GM12878 (cell line): Measurements from ENCODE around the gene TCF20. TPM values are rescaled to one million over a fixed set of nuclear protein-coding genes. Genes with fewer than 3 reads are reported as not detected.

Source experiments
- ATAC-seq: fragments of 200-7000 bp; cut with Tn5 transposase; 3 replicates; pipeline ENCODE4 v1.9.1; 2020; ENCODE audit warnings: mild to moderate bottlenecking, moderate library complexity
- BruUV-seq: library from RNA; stranded (reverse); fragments of 400-500 nt; replicated peaks from 2 replicates; lab custom pipeline; 2021; lab: Mats Ljungman, UMichigan
- CTCF ChIA-PET: fragments of 300-600 bp; sonication (Branson Sonifier 250); formaldehyde crosslinking; extraction: SDS; loops from one replicate; lab custom pipeline; 2021; ENCODE audit warnings: inconsistent platforms; lab: Yijun Ruan, JAX
- POLR2A ChIA-PET: fragments of 350-600 bp; formaldehyde crosslinking; extraction: SDS; loops from one replicate; lab custom pipeline; 2021; ENCODE audit warnings: inconsistent platforms; lab: Charles Lee
- RAD21 ChIA-PET: fragments of 300-600 bp; sonication (Branson Sonifier 250); formaldehyde crosslinking; loops from one replicate; lab custom pipeline; 2023; ENCODE audit warnings: antibody characterized with exemption; ENCODE audit not compliant: unreplicated experiment; lab: Charles Lee
- SMC1A ChIA-PET: fragments of 300-600 bp; sonication (Branson Sonifier 250); formaldehyde crosslinking; loops from one replicate; lab custom pipeline; 2023; ENCODE audit not compliant: unreplicated experiment, uncharacterized antibody; lab: Charles Lee
- DNase-seq: peaks from one replicate; pipeline ENCODE4 v3.0.0-alpha.2; 2011; ENCODE audit warnings: low read depth, low spot score
- FAIRE-seq: peaks from 3 replicates; lab custom pipeline; 2011; peaks lifted over from hg19 to GRCh38; lab: Jason Lieb, UNC
- H2AFZ ChIP-seq: 2 replicates; pipeline ENCODE4 v1.6.0; 2011; ENCODE audit warnings: low read depth, low read length, control low read depth; ENCODE audit not compliant: control insufficient read depth
- H3K27ac ChIP-seq: 2 replicates; pipeline ENCODE4 v1.5.1; 2011; ENCODE audit warnings: control low read depth; ENCODE audit not compliant: control insufficient read depth, insufficient read depth
- H3K27me3 ChIP-seq, 2 experiments: replicated peaks in 1 of 2; 2 replicates each; pipeline versions ENCODE4 v1.6.0 to v1.6.1; 2011; ENCODE audit warnings: low read length in 1 of 2; ENCODE audit not compliant: control insufficient read depth in 2 of 2, insufficient read depth in 2 of 2
- H3K36me3 ChIP-seq, 2 experiments: 2 replicates each; pipeline ENCODE4 v1.5.1; 2011; ENCODE audit warnings: low read length in 1 of 2; ENCODE audit not compliant: control insufficient read depth in 2 of 2, insufficient read depth in 2 of 2
- H3K4me1 ChIP-seq: 2 replicates; pipeline ENCODE4 v1.6.1; 2011; ENCODE audit warnings: mild to moderate bottlenecking, low read length, moderate library complexity, mixed read lengths; ENCODE audit not compliant: control insufficient read depth, insufficient read depth
- H3K4me2 ChIP-seq: 2 replicates; pipeline ENCODE4 v1.6.0; 2011; ENCODE audit warnings: control low read depth; ENCODE audit not compliant: control insufficient read depth, insufficient read depth
- H3K4me3 ChIP-seq: fragments of 200-600 bp; sonication (generic); 2 replicates; pipeline ENCODE4 v1.5.1; 2016
- H3K79me2 ChIP-seq: 2 replicates; pipeline ENCODE4 v1.6.0; 2011; ENCODE audit warnings: low read length; ENCODE audit not compliant: control insufficient read depth, insufficient read depth
- H3K9ac ChIP-seq: 2 replicates; pipeline ENCODE4 v1.8.0; 2011; ENCODE audit warnings: low read length, control low read depth, mixed read lengths; ENCODE audit not compliant: control insufficient read depth, insufficient read depth
- H3K9me3 ChIP-seq: replicated peaks from 3 replicates; pipeline ENCODE4 v1.5.1; 2011; ENCODE audit warnings: mild to moderate bottlenecking, low read length; ENCODE audit not compliant: control insufficient read depth, insufficient read depth
- H4K20me1 ChIP-seq: 2 replicates; pipeline ENCODE4 v1.6.0; 2011; ENCODE audit not compliant: control insufficient read depth, insufficient read depth
- BHLHE40 ChIP-seq, 2 experiments: fragments of 450-650 bp in 1 of 2; IDR thresholded peaks; 2 replicates each; pipeline ENCODE4 v1.6.1; 2011 to 2017; ENCODE audit warnings: low read depth in 2 of 2, borderline replicate concordance in 1 of 2, improper control_type of control experiment in 1 of 2, low read length in 1 of 2, mild to moderate bottlenecking in 1 of 2
- CBX5 ChIP-seq: sonication (generic); IDR thresholded peaks from 2 replicates; pipeline ENCODE4 v1.6.1; 2016; ENCODE audit warnings: low read depth, moderate library complexity, mild to moderate bottlenecking, inconsistent platforms
- CREM ChIP-seq: IDR thresholded peaks from 2 replicates; pipeline ENCODE4 v1.6.1; 2014; ENCODE audit warnings: antibody characterized with exemption, low read depth
- EP300 ChIP-seq, 2 experiments: fragments of 150-350 bp in 1 of 2; IDR thresholded peaks; 2 replicates each; pipeline ENCODE4 v1.6.1; 2011 to 2012; ENCODE audit warnings: low read depth in 2 of 2, low read length in 2 of 2, borderline replicate concordance in 1 of 2, improper control_type of control experiment in 1 of 2, inconsistent platforms in 1 of 2; ENCODE audit not compliant: control insufficient read depth in 1 of 2
- EZH2 ChIP-seq: IDR thresholded peaks from 2 replicates; pipeline ENCODE4 v1.6.1; 2012; ENCODE audit warnings: low read depth, mild to moderate bottlenecking, control low read depth, inconsistent platforms, low read length, borderline replicate concordance; ENCODE audit not compliant: control insufficient read depth
- HDAC2 ChIP-seq: fragments of 200-600 bp; sonication (generic); IDR thresholded peaks from 2 replicates; pipeline ENCODE4 v1.6.1; 2017
- JUNB ChIP-seq: IDR thresholded peaks from 2 replicates; pipeline ENCODE4 v1.6.1; 2016; ENCODE audit warnings: antibody characterized with exemption, mild to moderate bottlenecking
- NR2C1 ChIP-seq: fragments of 450-650 bp; IDR thresholded peaks from 2 replicates; pipeline ENCODE4 v1.6.1; 2017; ENCODE audit warnings: antibody characterized with exemption, mild to moderate bottlenecking, moderate library complexity
- POLR2AphosphoS2 ChIP-seq: IDR thresholded peaks from 2 replicates; pipeline ENCODE4 v1.6.1; 2011; ENCODE audit warnings: low read depth, mild to moderate bottlenecking, low read length, improper control_type of control experiment, moderate library complexity
- RCOR1 ChIP-seq: conservative IDR thresholded peaks from 2 replicates; pipeline ENCODE4 v1.6.1; 2012; ENCODE audit warnings: low read depth, low read length, improper control_type of control experiment
- SMARCA5 ChIP-seq: fragments of 450-650 bp; IDR thresholded peaks from 2 replicates; pipeline ENCODE4 v1.6.1; 2017; ENCODE audit warnings: mild to moderate bottlenecking
- SMC3 ChIP-seq: IDR thresholded peaks from 2 replicates; pipeline ENCODE4 v1.6.1; 2011; ENCODE audit warnings: low read length, improper control_type of control experiment, borderline replicate concordance
- SPI1 ChIP-seq: IDR thresholded peaks from 2 replicates; pipeline ENCODE4 v1.6.1; 2011; ENCODE audit warnings: low read depth, mild to moderate bottlenecking, low read length, moderate library complexity, borderline replicate concordance; ENCODE audit not compliant: insufficient read depth
- TARDBP ChIP-seq: IDR thresholded peaks from 2 replicates; pipeline ENCODE4 v1.6.1; 2016; ENCODE audit warnings: borderline replicate concordance
- ZZZ3 ChIP-seq: IDR thresholded peaks from 2 replicates; pipeline ENCODE4 v1.6.1; 2011; ENCODE audit warnings: low read depth; ENCODE audit not compliant: control insufficient read depth, insufficient read length
- WGBS: methylation state at CpG from one replicate; pipeline ENCODE4 v1.1.6; 2016; ENCODE audit warnings: low lambda C conversion rate; ENCODE audit not compliant: insufficient replicate concordance, insufficient coverage; ENCODE audit errors: missing lambda C conversion rate; 5-methylcytosine and 5-hydroxymethylcytosine counted together
- in situ Hi-C: fragments of 300-500 bp; cut with MboI; formaldehyde crosslinking; loops from 9 replicates; pipeline ENCODE4 v1.14.3; 2018; ENCODE audit warnings: mixed read lengths
- intact Hi-C: fragments of 100-400 bp; cut with micrococcal nuclease; formaldehyde crosslinking; loops from one replicate; pipeline ENCODE4 v1.14.2; 2022; ENCODE audit not compliant: unreplicated experiment
- polyA plus RNA-seq, 11 experiments: library from polyadenylated mRNA; depleted of rRNA in 4 of 11; unstranded in 6 of 11; stranded (reverse) in 5 of 11; fragments of >200 nt; fragmentation: Nextera tagmentation in 4 of 11; fragmentation: Illumina TruSeq in 1 of 11; extraction: Ambion mirVana in 4 of 11; extraction: Trizol in 1 of 11; gene quantifications; 1 replicate in 1 of 11; 2 replicates in 10 of 11; pipeline versions ENCODE4 v1.2.1 to v1.2.3, GENCODE V29; 2011 to 2016; ENCODE audit warnings: inconsistent platforms in 2 of 11, missing spikeins in 2 of 11, low read depth in 1 of 11
- total RNA-seq, 4 experiments: library from RNA; depleted of rRNA in 3 of 4; stranded (reverse); fragments of >200 nt in 3 of 4; fragmentation: Illumina TruSeq in 1 of 4; extraction: Trizol in 1 of 4; gene quantifications; 2 replicates each; pipeline versions ENCODE4 v1.2.1 to v1.2.3, GENCODE V29; 2013 to 2021
- TF ChIP-seq, protein P1 (sequence below): fragments of 450-650 bp; IDR thresholded peaks from 2 replicates; pipeline ENCODE4 v1.6.1; 2017; ENCODE audit warnings: low read depth, mild to moderate bottlenecking, moderate library complexity
- TF ChIP-seq, protein P2 (sequence below): IDR thresholded peaks from 2 replicates; pipeline ENCODE4 v1.6.1; 2012; ENCODE audit warnings: low read length, inconsistent platforms

TCF20 gene
- total and polyA plus RNA-seq, 10 of the 15 experiments (the other 5 are each of a cell fraction or from before 2014, with no cell fraction given): 0.64 to 52.9 (median 22.6) TPM

GRCh38 chr22:42301077-42301741 lies 30.8 kb upstream of the TCF20 start (continued):
- TF ChIP-seq SMARCA5: peak; percentile 75; the same call in 1 of the 2 replicates
- TF ChIP-seq NR2C1: no peak
- no peak for TF ChIP-seq JUNB
- TF ChIP-seq SPI1: no peak
- no peak for TF ChIP-seq RCOR1
- TF ChIP-seq POLR2AphosphoS2: no peak

DNA sequence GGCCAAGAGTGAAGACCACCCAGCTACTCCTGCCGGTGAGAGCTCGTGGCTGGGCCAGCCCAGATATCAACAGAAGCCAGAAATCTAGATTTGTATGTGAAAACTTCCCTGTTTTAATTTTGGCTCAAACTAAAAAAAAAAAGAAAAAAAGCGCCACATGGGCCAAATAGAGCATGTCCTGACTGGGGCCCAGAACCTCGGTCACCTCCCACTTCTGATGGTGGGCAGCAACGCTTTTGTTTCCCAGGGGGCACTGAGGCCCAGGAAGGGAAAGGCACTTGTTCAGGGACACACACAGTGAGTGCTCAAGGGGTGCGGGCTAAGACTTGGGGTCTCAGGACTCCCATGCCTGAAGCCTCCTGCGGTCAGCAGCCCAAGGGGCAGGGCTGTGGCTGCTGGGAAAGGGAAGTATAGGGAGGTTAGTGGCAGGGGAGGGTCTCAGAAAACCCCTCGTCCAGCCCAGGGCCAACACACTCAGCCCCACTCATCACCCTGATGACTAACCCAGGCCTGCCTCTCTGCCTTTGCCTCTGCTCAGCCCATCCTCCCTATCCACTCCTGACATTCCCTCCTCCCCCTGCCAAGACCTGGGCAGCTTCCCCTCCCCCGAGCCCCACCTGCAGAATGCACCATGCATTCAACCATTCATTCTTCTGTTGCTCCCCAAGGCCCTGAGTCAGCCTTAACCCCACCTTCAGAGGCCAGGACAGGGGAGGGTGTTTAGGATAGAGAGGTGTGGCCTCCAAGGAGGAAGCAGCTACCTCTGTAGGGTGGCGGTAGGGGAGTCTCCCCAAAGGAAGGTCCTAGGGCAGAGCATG lies 30.0 kb upstream of the TCF20 start:
- ATAC-seq (peak; percentile 94), FAIRE-seq (peak; percentile 91), DNase-seq (no peak)
- RAD21 ChIA-PET: interaction anchor here (0.6 to 1.2 kb wide), 3 partner anchors 83 to 142 kb away, joined by 3 read pairs; no protein-coding TSS in a partner anchor
- Histone ChIP-seq H3K4me2 (peak overlapping the region; percentile 92), H3K79me2 (no peaks in the 10 kb centered on the region), H3K4me1 (peaks cover 22% of the 10 kb centered on the region), H3K9me3 (no peaks in the 10 kb centered on the region), H4K20me1 (no peaks in the 10 kb centered on the region), H3K27me3 (no peaks in the 10 kb centered on the region), H3K36me3 (no peaks in the 10 kb centered on the region), H3K27ac (peak overlapping the region; percentile 73), H3K9ac (peak overlapping the region; percentile 64), H2AFZ (peak overlapping the region; percentile 78), H3K4me3 (peak overlapping the region; percentile 55)
- no TSS peak for BruUV-seq
- intact Hi-C loops: no loop called here
- CTCF ChIA-PET: interaction anchor here (0.6 to 1.5 kb wide), 3 partner anchors 22 to 127 kb away, joined by 3 to 5 read pairs (median 4); no protein-coding TSS in a partner anchor
- POLR2A ChIA-PET: interaction anchor here (0.6 to 1.1 kb wide), 6 partner anchors 12 to 707 kb away, joined by 3 to 7 read pairs (median 4); no protein-coding TSS in a partner anchor
- in situ Hi-C loops: no loop called here
- SMC1A ChIA-PET: interaction anchor here (0.6 to 0.8 kb wide), 2 partner anchors 18 to 22 kb away, joined by 3 read pairs; no protein-coding TSS in a partner anchor
- WGBS: 10% methylated on average over 9 of the region's 10 CpGs
- TF ChIP-seq, protein P1, sequence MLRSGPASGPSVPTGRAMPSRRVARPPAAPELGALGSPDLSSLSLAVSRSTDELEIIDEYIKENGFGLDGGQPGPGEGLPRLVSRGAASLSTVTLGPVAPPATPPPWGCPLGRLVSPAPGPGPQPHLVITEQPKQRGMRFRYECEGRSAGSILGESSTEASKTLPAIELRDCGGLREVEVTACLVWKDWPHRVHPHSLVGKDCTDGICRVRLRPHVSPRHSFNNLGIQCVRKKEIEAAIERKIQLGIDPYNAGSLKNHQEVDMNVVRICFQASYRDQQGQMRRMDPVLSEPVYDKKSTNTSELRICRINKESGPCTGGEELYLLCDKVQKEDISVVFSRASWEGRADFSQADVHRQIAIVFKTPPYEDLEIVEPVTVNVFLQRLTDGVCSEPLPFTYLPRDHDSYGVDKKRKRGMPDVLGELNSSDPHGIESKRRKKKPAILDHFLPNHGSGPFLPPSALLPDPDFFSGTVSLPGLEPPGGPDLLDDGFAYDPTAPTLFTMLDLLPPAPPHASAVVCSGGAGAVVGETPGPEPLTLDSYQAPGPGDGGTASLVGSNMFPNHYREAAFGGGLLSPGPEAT: no peak
- TF ChIP-seq EP300 (IDR thresholded peaks at IDR 0.05; ENCODE audit: borderline replicate concordance in 1 of 2, control insufficient read depth in 1 of 2, low read depth in 2 of 2, low read length in 2 of 2) (no peak), EZH2 (no peak), CREM (0 out of 2 replicates have a peak, but pooled peaks have one; percentile 3), HDAC2 (no peak), TARDBP (no peak), CBX5 (no peak), ZZZ3 (no peak), BHLHE40 (IDR thresholded peaks at IDR 0.05; ENCODE audit: borderline replicate concordance in 1 of 2, low read depth in 2 of 2, low read length in 1 of 2) (no peak), SPI1 (peak; percentile 16; the same call in 1 of the 2 replicates), SMC3 (no peak)
- TF ChIP-seq, protein P2, sequence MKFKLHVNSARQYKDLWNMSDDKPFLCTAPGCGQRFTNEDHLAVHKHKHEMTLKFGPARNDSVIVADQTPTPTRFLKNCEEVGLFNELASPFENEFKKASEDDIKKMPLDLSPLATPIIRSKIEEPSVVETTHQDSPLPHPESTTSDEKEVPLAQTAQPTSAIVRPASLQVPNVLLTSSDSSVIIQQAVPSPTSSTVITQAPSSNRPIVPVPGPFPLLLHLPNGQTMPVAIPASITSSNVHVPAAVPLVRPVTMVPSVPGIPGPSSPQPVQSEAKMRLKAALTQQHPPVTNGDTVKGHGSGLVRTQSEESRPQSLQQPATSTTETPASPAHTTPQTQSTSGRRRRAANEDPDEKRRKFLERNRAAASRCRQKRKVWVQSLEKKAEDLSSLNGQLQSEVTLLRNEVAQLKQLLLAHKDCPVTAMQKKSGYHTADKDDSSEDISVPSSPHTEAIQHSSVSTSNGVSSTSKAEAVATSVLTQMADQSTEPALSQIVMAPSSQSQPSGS: no peak
